ENCODE results near the gene ROR2.

Gene ROR2

GRCh38 chr9:91732187-91733005 lies 217.6 kb downstream of the ROR2 start:
- DNase-seq = no peak

GRCh38 chr9:91730806-91731205 lies 219.2 kb downstream of the ROR2 start:
- DNase-seq = no peak

GRCh38 chr9:91729558-91729842 lies 220.5 kb downstream of the ROR2 start:
- DNase-seq = no peak

- DNase-seq = no peak
These were observed 222.1 kb downstream of the ROR2 start for GRCh38 chr9:91727972-91728371.

GRCh38 chr9:91727316-91727861 lies 222.6 kb downstream of the ROR2 start:
- DNase-seq = no peak

GRCh38 chr9:91726406-91727100 lies 223.5 kb downstream of the ROR2 start:
- no peak for DNase-seq

GRCh38 chr9:91725651-91726050 lies 224.4 kb downstream of the ROR2 start:
- DNase-seq = no peak

GRCh38 chr9:91724609-91725505 lies 225.2 kb downstream of the ROR2 start:
- DNase-seq = no peak

GRCh38 chr9:91724068-91724440 lies 226.0 kb downstream of the ROR2 start:
- no peak for DNase-seq

- DNase-seq = no peak
These were observed 226.5 kb downstream of the ROR2 start for GRCh38 chr9:91723420-91724067.

- DNase-seq = no peak
These were observed 229.0 kb downstream of the ROR2 start for GRCh38 chr9:91720751-91721705.

GRCh38 chr9:91720313-91720712 lies 229.7 kb downstream of the ROR2 start:
- DNase-seq = no peak

- no peak for DNase-seq
These were observed 232.0 kb downstream of the ROR2 start for GRCh38 chr9:91718071-91718470.

- no peak for DNase-seq
These were observed 233.2 kb downstream of the ROR2 start for GRCh38 chr9:91716815-91717214.

GRCh38 chr9:91716239-91716638 lies 233.8 kb downstream of the ROR2 start:
- DNase-seq = no peak

- no peak for DNase-seq
These were observed 235.0 kb downstream of the ROR2 start for GRCh38 chr9:91714874-91715615.

GRCh38 chr9:91714020-91714806 lies 235.8 kb downstream of the ROR2 start:
- no peak for DNase-seq

GRCh38 chr9:91712811-91713210 lies 237.2 kb downstream of the ROR2 start:
- no peak for DNase-seq

- DNase-seq = no peak
These were observed 238.1 kb downstream of the ROR2 start for GRCh38 chr9:91711755-91712601.
